ENCODE data around the gene CEBPG.

- TF ChIP-seq CTCF (conservative IDR thresholded peaks at IDR 0.05 in 1 of 2, IDR thresholded peaks at IDR 0.05 in 1 of 2; ENCODE audit: extremely low read depth in 1 of 2, insufficient read depth in 1 of 2, low read depth in 1 of 2, low read length in 2 of 2) (no peak), EZH2 (IDR thresholded peaks at IDR 0.05; ENCODE audit: borderline replicate concordance, low read length) (no peak)
Measured at GRCh38 chr19:33386361-33386858, 12.9 kb downstream of the CEBPG start.
